Mesothelial cell of epicardium (in vitro differentiated cells): ENCODE data around the gene NPC1L1. TPM values are rescaled to one million over a fixed set of nuclear protein-coding genes. Genes with fewer than 3 reads are reported as not detected.

Source experiments
- DNase-seq, 2 experiments: peaks; one replicate each; pipeline ENCODE4 v3.0.0; 2021; ENCODE audit warnings: low spot score in 2 of 2; ENCODE audit not compliant: unreplicated experiment in 2 of 2
- H3K27ac Mint-ChIP-seq: 2 replicates; pipeline ENCODE4 v1.8.0; 2021; ENCODE audit warnings: mixed read lengths
- H3K27me3 Mint-ChIP-seq: 2 replicates; pipeline ENCODE4 v1.8.0; 2021; ENCODE audit warnings: low read depth, mixed read lengths
- H3K36me3 Mint-ChIP-seq: 2 replicates; pipeline ENCODE4 v1.8.0; 2021; ENCODE audit warnings: mixed read lengths
- H3K4me1 Mint-ChIP-seq: 2 replicates; pipeline ENCODE4 v1.8.0; 2021; ENCODE audit warnings: mixed read lengths
- H3K4me3 Mint-ChIP-seq: 2 replicates; pipeline ENCODE4 v1.8.0; 2021; ENCODE audit warnings: mild to moderate bottlenecking, moderate library complexity, mixed read lengths
- H3K9me3 Mint-ChIP-seq: 2 replicates; pipeline ENCODE4 v1.8.0; 2021; ENCODE audit warnings: mixed read lengths
- CTCF ChIP-seq: fragments of 200-600 bp; sonication (generic); IDR thresholded peaks from one replicate; pipeline ENCODE4 v1.5.0; 2021; ENCODE audit warnings: antibody characterized with exemption; ENCODE audit not compliant: unreplicated experiment
- total RNA-seq: library from RNA; stranded (reverse); gene quantifications from 3 replicates; pipeline ENCODE4 v1.2.1, GENCODE V29; 2021

Gene NPC1L1
- total RNA-seq, 1 donor from 2014 or later: 0.07 TPM

- Mint-ChIP-seq H3K36me3 (no peaks in the 10 kb centered on the region), H3K9me3 (peaks cover 3% of the 10 kb centered on the region), H3K4me1 (peaks cover 5% of the 10 kb centered on the region), H3K4me3 (no peak overlapping the region), H3K27me3 (peaks cover 5% of the 10 kb centered on the region), H3K27ac (no peak overlapping the region)
- no peak for DNase-seq
- TF ChIP-seq CTCF: no peak
Observed at GRCh38 chr7:44548893-44549292, 7.8 kb upstream of the NPC1L1 start.

GRCh38 chr7:44547536-44548231 is 6.6 kb upstream of the NPC1L1 start:
- Mint-ChIP-seq H3K4me3 (no peak overlapping the region), H3K36me3 (no peaks in the 10 kb centered on the region), H3K27me3 (peaks cover 5% of the 10 kb centered on the region), H3K9me3 (peaks cover 3% of the 10 kb centered on the region), H3K27ac (no peak overlapping the region), H3K4me1 (peaks cover 10% of the 10 kb centered on the region)
- no peak for DNase-seq
- TF ChIP-seq CTCF: no peak

- no peak for DNase-seq
- no peak for TF ChIP-seq CTCF
- no peaks in the 10 kb centered on the region for H3K36me3 Mint-ChIP-seq
Observed at GRCh38 chr7:44541876-44542610, 913 bp upstream of the NPC1L1 start.

GRCh38 chr7:44540592-44541027 is 520 bp downstream of the NPC1L1 start:
- DNase-seq: no peak
- Mint-ChIP-seq H3K27ac (no peak overlapping the region), H3K4me3 (no peak overlapping the region), H3K27me3 (no peaks in the 10 kb centered on the region), H3K9me3 (no peaks in the 10 kb centered on the region), H3K4me1 (peaks cover 10% of the 10 kb centered on the region), H3K36me3 (no peaks in the 10 kb centered on the region)
- no peak for TF ChIP-seq CTCF

More at GRCh38 chr7:44541876-44542610, 913 bp upstream of the NPC1L1 start:
- Mint-ChIP-seq H3K4me3 (no peak overlapping the region), H3K27ac (no peak overlapping the region), H3K4me1 (peaks cover 10% of the 10 kb centered on the region), H3K27me3 (no peaks in the 10 kb centered on the region), H3K9me3 (no peaks in the 10 kb centered on the region)

- Mint-ChIP-seq H3K4me3 (no peak overlapping the region), H3K27ac (no peak overlapping the region), H3K27me3 (no peaks in the 10 kb centered on the region), H3K36me3 (no peaks in the 10 kb centered on the region), H3K4me1 (peaks cover 10% of the 10 kb centered on the region), H3K9me3 (no peaks in the 10 kb centered on the region)
- no peak for DNase-seq
- TF ChIP-seq CTCF: no peak
Observed at GRCh38 chr7:44539669-44540506, 1.2 kb downstream of the NPC1L1 start.
